ENCODE measurements around the gene BRSK2. TPM values are rescaled to one million over a fixed set of nuclear protein-coding genes. Genes with fewer than 3 reads are reported as not detected.

Gene BRSK2
- total RNA-seq, 2 experiments from 2014 or later: 0.22 to 0.55 TPM

DNA sequence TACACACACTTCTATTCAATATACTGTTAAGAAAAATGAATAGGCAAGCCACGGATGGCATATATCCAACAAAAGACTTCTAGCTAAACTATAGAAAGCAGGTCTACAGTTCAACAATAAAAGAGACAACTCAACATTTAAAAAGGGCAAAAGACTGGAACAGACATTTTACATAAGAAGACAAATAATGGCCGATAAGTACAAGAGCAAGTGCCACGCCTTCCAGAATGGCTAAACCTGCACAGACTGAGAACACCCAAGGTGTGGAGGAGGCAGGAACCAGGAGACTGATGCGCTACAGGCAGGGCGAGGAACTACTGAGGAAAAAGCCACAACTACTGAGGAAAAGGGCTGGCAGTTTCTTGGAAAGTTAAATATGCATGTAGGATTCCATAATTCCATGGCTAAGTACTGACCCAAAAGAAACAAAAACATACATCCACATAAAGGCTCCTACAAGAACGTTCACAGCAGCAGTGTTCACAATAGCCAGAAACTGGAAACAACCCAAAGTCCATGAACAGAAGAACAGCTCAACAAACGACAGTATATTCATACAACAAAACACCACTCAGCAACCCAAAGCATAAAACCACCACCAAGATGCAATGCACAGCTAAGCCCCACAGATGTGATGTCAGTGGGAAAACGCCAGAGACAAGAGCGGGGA lies 106.5 kb downstream of the BRSK2 start:
- POLR2A ChIA-PET: interaction anchor here (0.6 kb wide), 1 partner anchor 233 kb away, joined by 3 read pairs; no protein-coding TSS in a partner anchor

DNA sequence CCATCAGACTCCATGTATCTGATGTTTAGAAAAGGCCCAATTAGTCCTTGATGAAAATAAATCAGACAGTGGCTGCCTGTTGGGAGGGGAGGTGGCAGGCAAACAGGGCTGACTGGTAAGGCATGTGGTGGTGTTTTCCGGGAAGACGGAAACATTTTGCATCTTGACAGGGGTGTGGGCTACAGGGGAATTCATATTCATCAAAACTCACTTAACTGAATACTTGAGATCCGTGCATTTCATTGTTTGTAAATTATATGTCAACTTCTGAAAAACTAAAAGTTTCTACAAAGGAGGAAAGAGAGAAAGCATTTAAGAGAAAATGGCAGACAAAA lies 107.0 kb downstream of the BRSK2 start:
- Histone ChIP-seq H3K27ac (ENCODE audit: low read depth in 1 of 2, low read length in 2 of 2) (no peak overlapping the region), H3K4me1 (ENCODE audit: insufficient read depth, low read length) (peaks cover 34% of the 10 kb centered on the region), H3K9me3 (ENCODE audit: control insufficient read depth in 1 of 2, insufficient read depth in 1 of 2, low read length in 2 of 2) (peaks cover 0 to 10% of the 10 kb centered on the region in 2 experiments), H3K27me3 (ENCODE audit: control insufficient read depth in 1 of 2, insufficient read depth in 2 of 2, low read length in 2 of 2) (no peaks in the 10 kb centered on the region), H3K36me3 (ENCODE audit: insufficient read depth, low read length) (peaks cover 10% of the 10 kb centered on the region), H3K4me3 (ENCODE audit: low read length) (no peak overlapping the region)
- Mint-ChIP-seq H3K36me3 (ENCODE audit: low read depth) (peaks cover 32% of the 10 kb centered on the region), H3K4me1 (ENCODE audit: low read depth) (peaks cover 86% of the 10 kb centered on the region), H3K27ac (no peak overlapping the region), H3K9me3 (no peaks in the 10 kb centered on the region), H3K4me3 (no peak overlapping the region), H3K27me3 (no peaks in the 10 kb centered on the region)
- CTCF ChIA-PET: no interaction called here
- ATAC-seq (ENCODE audit: poor library complexity) (no peak), DNase-seq (no peak)
- intact Hi-C loops (cut with DNase I, micrococcal nuclease): no loop called here
- POLR2A ChIA-PET: no interaction called here
- TF ChIP-seq CTCF (IDR thresholded peaks at IDR 0.05): no peak

More for the DNA sequence above, 106.5 kb downstream of the BRSK2 start:
- ATAC-seq (ENCODE audit: poor library complexity): no peak
- CTCF ChIA-PET: interaction anchor here (0.6 kb wide), 1 partner anchor 56 kb away, joined by 3 read pairs; no protein-coding TSS in a partner anchor
- peaks cover 81% of the 10 kb centered on the region for H3K4me1 Mint-ChIP-seq (ENCODE audit: low read depth)
- Histone ChIP-seq H3K36me3 (ENCODE audit: insufficient read depth, low read length) (peaks cover 8% of the 10 kb centered on the region), H3K4me1 (ENCODE audit: insufficient read depth, low read length) (peaks cover 34% of the 10 kb centered on the region), H3K27me3 (ENCODE audit: control insufficient read depth in 1 of 2, insufficient read depth in 2 of 2, low read length in 2 of 2) (no peaks in the 10 kb centered on the region), H3K27ac (ENCODE audit: low read depth in 1 of 2, low read length in 2 of 2) (no peak overlapping the region), H3K9me3 (ENCODE audit: control insufficient read depth in 1 of 2, insufficient read depth in 1 of 2, low read length in 2 of 2) (peaks cover 0 to 10% of the 10 kb centered on the region in 2 experiments), H3K4me3 (ENCODE audit: low read length) (no peak overlapping the region)
- H3K27me3 Mint-ChIP-seq: no peaks in the 10 kb centered on the region
- TF ChIP-seq CTCF (IDR thresholded peaks at IDR 0.05): no peak
- intact Hi-C loops (cut with DNase I, micrococcal nuclease): no loop called here
- no peak for DNase-seq
- no peak overlapping the region for H3K27ac Mint-ChIP-seq
- no peak overlapping the region for H3K4me3 Mint-ChIP-seq
- no peaks in the 10 kb centered on the region for H3K9me3 Mint-ChIP-seq
- H3K36me3 Mint-ChIP-seq (ENCODE audit: low read depth): peaks cover 30% of the 10 kb centered on the region

DNA sequence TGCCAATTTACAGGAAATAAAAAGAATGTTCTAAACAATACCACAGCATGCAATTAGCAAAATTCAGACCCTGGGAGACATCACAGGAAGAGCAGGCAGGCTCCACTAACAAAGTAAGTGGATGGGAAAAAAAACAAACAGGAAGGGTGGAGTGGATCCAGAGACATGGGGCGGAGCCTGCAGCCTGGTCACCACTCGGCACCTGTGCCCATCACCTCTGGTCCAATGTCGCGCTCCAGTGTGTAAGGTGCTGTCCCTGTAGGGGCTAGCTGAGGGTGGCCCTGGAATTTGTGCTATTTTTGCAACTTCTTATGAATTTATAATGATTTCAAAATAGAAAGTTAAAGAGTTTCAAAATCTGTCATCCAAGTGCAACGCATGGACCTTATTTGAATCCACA lies 107.9 kb downstream of the BRSK2 start:
- POLR2A ChIA-PET: no interaction called here
- peaks cover 84% of the 10 kb centered on the region for H3K4me1 Mint-ChIP-seq (ENCODE audit: low read depth)
- DNase-seq (no peak), ATAC-seq (ENCODE audit: poor library complexity) (no peak)
- peaks cover 29% of the 10 kb centered on the region for H3K4me1 ChIP-seq (ENCODE audit: insufficient read depth, low read length)
- no peak overlapping the region for H3K4me3 Mint-ChIP-seq
- H3K9me3 Mint-ChIP-seq: no peaks in the 10 kb centered on the region
- CTCF ChIA-PET: interaction anchor here (1.6 kb wide), 1 partner anchor 77 kb away, joined by 3 read pairs; no protein-coding TSS in a partner anchor
- no peak overlapping the region for H3K27ac Mint-ChIP-seq
- peaks cover 0 to 10% of the 10 kb centered on the region in 2 experiments for H3K9me3 ChIP-seq (ENCODE audit: control insufficient read depth in 1 of 2, insufficient read depth in 1 of 2, low read length in 2 of 2)
- H3K27me3 ChIP-seq (ENCODE audit: control insufficient read depth in 1 of 2, insufficient read depth in 2 of 2, low read length in 2 of 2): no peaks in the 10 kb centered on the region
- H3K36me3 Mint-ChIP-seq (ENCODE audit: low read depth): peaks cover 34% of the 10 kb centered on the region
- intact Hi-C loops (cut with DNase I, micrococcal nuclease): no loop called here
- H3K36me3 ChIP-seq (ENCODE audit: insufficient read depth, low read length): peaks cover 10% of the 10 kb centered on the region
- H3K4me3 ChIP-seq (ENCODE audit: low read length): no peak overlapping the region
- no peak overlapping the region for H3K27ac ChIP-seq (ENCODE audit: low read depth in 1 of 2, low read length in 2 of 2)
- no peak for TF ChIP-seq CTCF (IDR thresholded peaks at IDR 0.05)
- H3K27me3 Mint-ChIP-seq: no peaks in the 10 kb centered on the region
